GM20431 (cell line): ENCODE results near the gene UBE2E1.
"Not testable (repeated sequence)": the region's sequence is repeated elsewhere in the genome, so short reads cannot be mapped to it uniquely, and the experiment has no call there.

Experiments used
- in situ Hi-C: fragments of 300-500 bp; cut with MseI, MboI; formaldehyde crosslinking; loops from one replicate; pipeline ENCODE4 v1.15.0; 2020; ENCODE audit warnings: low sequenced_read_pairs; ENCODE audit not compliant: unreplicated experiment

Gene UBE2E1

GRCh38 chr3:23909341-23909740 lies 103.6 kb downstream of the UBE2E1 start:
- in situ Hi-C loops = no loop called here

- in situ Hi-C loops = no loop called here
These were observed 105.6 kb downstream of the UBE2E1 start for GRCh38 chr3:23911397-23911796.

GRCh38 chr3:23912335-23912734 lies 106.6 kb downstream of the UBE2E1 start:
- in situ Hi-C loops = not testable (repeated sequence)

- in situ Hi-C loops = no loop called here
These were observed 107.4 kb downstream of the UBE2E1 start for GRCh38 chr3:23913182-23913581.

GRCh38 chr3:23913873-23914743 lies 108.4 kb downstream of the UBE2E1 start:
- in situ Hi-C loops = no loop called here

GRCh38 chr3:23915537-23916108 lies 109.9 kb downstream of the UBE2E1 start:
- in situ Hi-C loops = no loop called here

- in situ Hi-C loops = no loop called here
These were observed 110.6 kb downstream of the UBE2E1 start for GRCh38 chr3:23916152-23916885.

- in situ Hi-C loops = no loop called here
These were observed 111.3 kb downstream of the UBE2E1 start, which contains the start of the genes NKIRAS1 and RPL15 for GRCh38 chr3:23916886-23917678. Gene NKIRAS1 (minus strand): TSS chr3:23916990. CDS start chr3:23910904, 6,086 bp downstream. Gene RPL15 (plus strand): TSS chr3:23917132. CDS start chr3:23917860, 728 bp downstream.

GRCh38 chr3:23917679-23918303 lies 112.0 kb downstream of the UBE2E1 start:
- in situ Hi-C loops = not testable (repeated sequence)

- in situ Hi-C loops = not testable (repeated sequence)
These were observed 112.6 kb downstream of the UBE2E1 start for GRCh38 chr3:23918331-23918730.

GRCh38 chr3:23919628-23920027 lies 113.9 kb downstream of the UBE2E1 start:
- in situ Hi-C loops = no loop called here

- in situ Hi-C loops = no loop called here
These were observed 114.4 kb downstream of the UBE2E1 start for GRCh38 chr3:23920151-23920655.

- in situ Hi-C loops = no loop called here
These were observed 115.3 kb downstream of the UBE2E1 start for GRCh38 chr3:23921052-23921511.

GRCh38 chr3:23923786-23924185 lies 118.0 kb downstream of the UBE2E1 start:
- in situ Hi-C loops = no loop called here

GRCh38 chr3:23926246-23926645 lies 120.5 kb downstream of the UBE2E1 start:
- in situ Hi-C loops = no loop called here

GRCh38 chr3:23926736-23927135 lies 121.0 kb downstream of the UBE2E1 start:
- in situ Hi-C loops = no loop called here

GRCh38 chr3:23928524-23928923 lies 122.8 kb downstream of the UBE2E1 start:
- in situ Hi-C loops = no loop called here

GRCh38 chr3:23931597-23931996 lies 125.8 kb downstream of the UBE2E1 start:
- in situ Hi-C loops = no loop called here

- in situ Hi-C loops = no loop called here
These were observed 126.8 kb downstream of the UBE2E1 start for GRCh38 chr3:23932571-23932970.
